ENCODE measurements around the gene CX3CR1. TPM values are rescaled to one million over a fixed set of nuclear protein-coding genes. Genes with fewer than 3 reads are reported as not detected.
"Not testable (repeated sequence)": the region's sequence is repeated elsewhere in the genome, so short reads cannot be mapped to it uniquely, and the experiment has no call there.

Gene CX3CR1
- 1 to 10 TPM in 1 of 4 donors, under 1 TPM in 1, not detected in 2; 0.06 to 3.7 TPM for polyA plus RNA-seq
- long read RNA-seq, donor 1, result 0 reads
- long read RNA-seq, donor 2, partial matches to known transcripts, result 0 of 1 reads
- long read RNA-seq, donor 2, other reads (novel, unspliced or antisense), result 0 of 1 reads
- long read RNA-seq, donor 3, partial matches to known transcripts, result 0 of 1 reads
- long read RNA-seq, donor 3, other reads (novel, unspliced or antisense), result 0 of 1 reads
- long read RNA-seq, donor 4, result 0 reads
- long read RNA-seq, donor 5, result 0 reads
- long read RNA-seq, donor 6, result 0 reads
- long read RNA-seq, donor 7, result 0 reads
- long read RNA-seq, donor 8, result 0 reads
- long read RNA-seq, donor 9, result 0 reads
- long read RNA-seq, donor 10, partial matches to known transcripts, result 7 of 8 reads
- long read RNA-seq, donor 10, other reads (novel, unspliced or antisense), result 0 of 8 reads

- Histone ChIP-seq H3K27me3 (ENCODE audit: control insufficient read depth in 3 of 3, insufficient read depth in 3 of 3, low read length in 3 of 3) (peaks cover 0 to 2% (median 0%) of the 10 kb centered on the region in 3 donors), H3K4me3 (ENCODE audit: low read depth in 1 of 3, low read length in 3 of 3) (no peak within 1 kb of the TSS), H3K27ac (ENCODE audit: low read depth in 1 of 3, low read length in 2 of 3) (no peak within 1 kb of the TSS), H3K36me3 (ENCODE audit: control insufficient read depth in 3 of 3, insufficient read depth in 2 of 3, low read depth in 1 of 3, low read length in 3 of 3) (no peaks in the 10 kb centered on the region), H3K9me3 (ENCODE audit: control insufficient read depth in 2 of 2, insufficient read depth in 1 of 2, low read depth in 1 of 2, low read length in 1 of 2) (no peaks in the 10 kb centered on the region), H3K4me1 (ENCODE audit: control insufficient read depth in 3 of 3, insufficient read depth in 2 of 3, low read depth in 1 of 3, low read length in 2 of 3) (no peaks in the 10 kb centered on the region)
- DNase-seq, result no peak
- FAIRE-seq, result no peak
- 48 to 53% (median 51%) methylated on average over 5 of the region's 5 CpGs for WGBS, 3 donors
Measured at GRCh38 chr3:39279745-39280517, at the start of gene CX3CR1. Gene CX3CR1 (minus strand): TSS chr3:39280036. CDS start chr3:39266509, 13,527 bp downstream.

- no peak for FAIRE-seq
- no peaks in the 10 kb centered on the region for H3K27me3 ChIP-seq (ENCODE audit: control insufficient read depth in 3 of 3, insufficient read depth in 3 of 3, low read length in 3 of 3)
Measured at GRCh38 chr3:39329493-39329892, 49.7 kb upstream of the CX3CR1 start, which contains the start of gene CCR8. Gene CCR8 (plus strand): TSS chr3:39329709. CDS start chr3:39332332, 2,623 bp downstream.

GRCh38 chr3:39327746-39328349 is 48.0 kb upstream of the CX3CR1 start:
- no peak overlapping the region for H3K27ac ChIP-seq (ENCODE audit: low read depth in 1 of 3, low read length in 2 of 3)
- DNase-seq (no peak), FAIRE-seq (no peak)
- H3K9me3 ChIP-seq (ENCODE audit: control insufficient read depth in 2 of 2, insufficient read depth in 1 of 2, low read depth in 1 of 2, low read length in 1 of 2), result no peaks in the 10 kb centered on the region
- H3K4me3 ChIP-seq (ENCODE audit: low read depth in 1 of 3, low read length in 3 of 3), result no peak overlapping the region
- H3K4me1 ChIP-seq (ENCODE audit: control insufficient read depth in 3 of 3, insufficient read depth in 2 of 3, low read depth in 1 of 3, low read length in 2 of 3), result no peaks in the 10 kb centered on the region
- no peaks in the 10 kb centered on the region for H3K36me3 ChIP-seq (ENCODE audit: control insufficient read depth in 3 of 3, insufficient read depth in 2 of 3, low read depth in 1 of 3, low read length in 3 of 3)
- H3K27me3 ChIP-seq (ENCODE audit: control insufficient read depth in 3 of 3, insufficient read depth in 3 of 3, low read length in 3 of 3), result no peaks in the 10 kb centered on the region
- WGBS, 3 donors, result 73 to 87% (median 80%) methylated on average over 4 of the region's 4 CpGs

More at GRCh38 chr3:39329493-39329892, 49.7 kb upstream of the CX3CR1 start, which contains the start of gene CCR8:
- DNase-seq, result no peak
- Histone ChIP-seq H3K9me3 (ENCODE audit: control insufficient read depth in 2 of 2, insufficient read depth in 1 of 2, low read depth in 1 of 2, low read length in 1 of 2) (no peaks in the 10 kb centered on the region), H3K4me3 (ENCODE audit: low read depth in 1 of 3, low read length in 3 of 3) (no peak within 1 kb of the TSS), H3K27ac (ENCODE audit: low read depth in 1 of 3, low read length in 2 of 3) (no peak within 1 kb of the TSS), H3K4me1 (ENCODE audit: control insufficient read depth in 3 of 3, insufficient read depth in 2 of 3, low read depth in 1 of 3, low read length in 2 of 3) (no peaks in the 10 kb centered on the region), H3K36me3 (ENCODE audit: control insufficient read depth in 3 of 3, insufficient read depth in 2 of 3, low read depth in 1 of 3, low read length in 3 of 3) (no peaks in the 10 kb centered on the region)
- WGBS, 3 donors, result 30 to 61% (median 47%) methylated on average over 1 of the region's 1 CpG

DNA sequence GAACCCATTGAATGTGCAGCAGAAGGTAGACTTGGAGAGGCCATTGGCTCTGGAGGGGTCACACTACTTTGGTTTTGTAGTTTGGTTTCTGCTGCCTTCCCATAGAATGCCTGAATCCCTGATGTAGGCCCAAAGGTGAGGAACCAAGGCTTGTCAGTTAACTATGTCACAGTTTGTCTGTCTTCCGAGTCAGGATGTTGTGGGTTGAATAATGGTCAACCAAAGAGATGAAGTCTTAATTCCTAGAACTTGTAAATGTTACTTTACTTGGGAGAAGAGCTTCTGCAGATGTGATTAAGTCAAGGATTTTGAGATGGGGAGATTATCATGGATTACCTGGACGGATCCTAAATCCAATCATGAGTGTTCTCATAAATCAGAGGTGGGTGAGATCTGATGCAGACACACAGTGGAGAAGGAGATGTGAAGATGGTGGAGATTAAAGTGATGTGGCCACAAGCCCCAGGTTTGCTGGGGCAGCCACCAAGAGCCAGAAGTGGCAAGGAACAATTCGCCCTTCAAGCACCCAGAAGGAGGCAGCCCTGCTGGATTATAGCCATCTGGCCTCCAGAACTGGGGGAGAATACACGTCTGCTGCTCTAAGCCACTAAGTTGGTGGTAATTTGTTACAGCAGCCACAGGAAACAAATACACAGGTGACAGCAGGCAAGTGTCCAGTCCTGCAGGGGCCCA is 47.4 kb upstream of the CX3CR1 start:
- H3K4me1 ChIP-seq (ENCODE audit: control insufficient read depth in 3 of 3, insufficient read depth in 2 of 3, low read depth in 1 of 3, low read length in 2 of 3), result no peaks in the 10 kb centered on the region
- DNase-seq (no peak), FAIRE-seq (no peak)
- no peak overlapping the region for H3K27ac ChIP-seq (ENCODE audit: low read depth in 1 of 3, low read length in 2 of 3)
- no peaks in the 10 kb centered on the region for H3K9me3 ChIP-seq (ENCODE audit: control insufficient read depth in 2 of 2, insufficient read depth in 1 of 2, low read depth in 1 of 2, low read length in 1 of 2)
- 79 to 87% (median 83%) methylated on average over 4 of the region's 4 CpGs for WGBS, 3 donors
- no peaks in the 10 kb centered on the region for H3K36me3 ChIP-seq (ENCODE audit: control insufficient read depth in 3 of 3, insufficient read depth in 2 of 3, low read depth in 1 of 3, low read length in 3 of 3)
- H3K4me3 ChIP-seq (ENCODE audit: low read depth in 1 of 3, low read length in 3 of 3), result no peak overlapping the region
- no peaks in the 10 kb centered on the region for H3K27me3 ChIP-seq (ENCODE audit: control insufficient read depth in 3 of 3, insufficient read depth in 3 of 3, low read length in 3 of 3)

DNA sequence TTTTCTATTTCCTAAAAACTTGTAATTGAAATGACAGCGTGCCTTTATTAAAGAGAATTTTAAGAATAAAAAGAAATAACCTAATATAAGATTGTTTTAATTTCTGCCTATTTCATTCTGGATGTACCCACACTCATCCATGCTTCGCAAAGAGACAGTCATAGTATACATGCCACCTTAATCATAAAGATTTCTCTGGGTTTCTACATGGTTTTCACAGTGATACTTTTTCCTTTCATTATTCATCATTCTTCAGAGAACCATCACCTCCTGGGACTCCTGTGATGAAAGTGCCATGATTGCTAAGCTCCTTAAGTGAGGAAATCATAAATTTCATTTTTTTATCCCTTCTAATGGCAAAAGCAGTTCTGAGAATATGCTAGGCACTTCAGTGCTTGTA is 45.4 kb upstream of the CX3CR1 start:
- H3K4me1 ChIP-seq (ENCODE audit: control insufficient read depth in 3 of 3, insufficient read depth in 2 of 3, low read depth in 1 of 3, low read length in 2 of 3), result no peaks in the 10 kb centered on the region
- no peaks in the 10 kb centered on the region for H3K27me3 ChIP-seq (ENCODE audit: control insufficient read depth in 3 of 3, insufficient read depth in 3 of 3, low read length in 3 of 3)
- no peak for FAIRE-seq
- H3K9me3 ChIP-seq (ENCODE audit: control insufficient read depth in 2 of 2, insufficient read depth in 1 of 2, low read depth in 1 of 2, low read length in 1 of 2), result no peaks in the 10 kb centered on the region
- WGBS, 3 donors, result 86 to 93% (median 93%) methylated on average over 2 of the region's 2 CpGs
- no peak overlapping the region for H3K4me3 ChIP-seq (ENCODE audit: low read depth in 1 of 3, low read length in 3 of 3)
- no peaks in the 10 kb centered on the region for H3K36me3 ChIP-seq (ENCODE audit: control insufficient read depth in 3 of 3, insufficient read depth in 2 of 3, low read depth in 1 of 3, low read length in 3 of 3)
- no peak overlapping the region for H3K27ac ChIP-seq (ENCODE audit: low read depth in 1 of 3, low read length in 2 of 3)
- no peak for DNase-seq

GRCh38 chr3:39323494-39323893 is 43.7 kb upstream of the CX3CR1 start:
- no peak for DNase-seq
- Histone ChIP-seq H3K9me3 (ENCODE audit: control insufficient read depth in 2 of 2, insufficient read depth in 1 of 2, low read depth in 1 of 2, low read length in 1 of 2) (no peaks in the 10 kb centered on the region), H3K4me1 (ENCODE audit: control insufficient read depth in 3 of 3, insufficient read depth in 2 of 3, low read depth in 1 of 3, low read length in 2 of 3) (no peaks in the 10 kb centered on the region), H3K36me3 (ENCODE audit: control insufficient read depth in 3 of 3, insufficient read depth in 2 of 3, low read depth in 1 of 3, low read length in 3 of 3) (no peaks in the 10 kb centered on the region), H3K4me3 (ENCODE audit: low read depth in 1 of 3, low read length in 3 of 3) (no peak overlapping the region), H3K27me3 (ENCODE audit: control insufficient read depth in 3 of 3, insufficient read depth in 3 of 3, low read length in 3 of 3) (no peaks in the 10 kb centered on the region), H3K27ac (ENCODE audit: low read depth in 1 of 3, low read length in 2 of 3) (no peak overlapping the region)
- FAIRE-seq, result no peak
- 79 to 100% (median 92%) methylated on average over 2 of the region's 2 CpGs for WGBS, 3 donors

DNA sequence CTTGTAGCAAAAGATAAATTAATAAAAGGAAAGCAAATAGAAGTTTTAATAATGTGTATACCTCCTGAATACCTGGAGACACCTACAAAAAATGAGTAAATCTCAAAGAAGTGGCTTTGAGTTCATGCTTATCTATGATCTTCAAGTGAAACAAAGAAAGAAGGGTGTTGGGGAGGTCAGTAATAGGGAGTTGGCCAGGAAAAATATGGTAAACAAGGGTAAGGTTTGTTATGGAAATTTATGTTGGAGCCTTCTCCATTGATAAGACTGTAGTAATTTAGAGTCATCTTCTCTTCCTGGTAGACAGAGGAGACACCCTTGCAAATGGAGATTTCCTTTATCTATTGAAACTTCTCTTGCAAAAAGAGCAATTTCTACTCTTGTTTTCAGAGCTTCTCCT is 43.1 kb upstream of the CX3CR1 start:
- Histone ChIP-seq H3K27ac (ENCODE audit: low read depth in 1 of 3, low read length in 2 of 3) (no peak overlapping the region), H3K4me1 (ENCODE audit: control insufficient read depth in 3 of 3, insufficient read depth in 2 of 3, low read depth in 1 of 3, low read length in 2 of 3) (no peaks in the 10 kb centered on the region), H3K9me3 (ENCODE audit: control insufficient read depth in 2 of 2, insufficient read depth in 1 of 2, low read depth in 1 of 2, low read length in 1 of 2) (no peaks in the 10 kb centered on the region), H3K36me3 (ENCODE audit: control insufficient read depth in 3 of 3, insufficient read depth in 2 of 3, low read depth in 1 of 3, low read length in 3 of 3) (no peaks in the 10 kb centered on the region), H3K4me3 (ENCODE audit: low read depth in 1 of 3, low read length in 3 of 3) (no peak overlapping the region), H3K27me3 (ENCODE audit: control insufficient read depth in 3 of 3, insufficient read depth in 3 of 3, low read length in 3 of 3) (no peaks in the 10 kb centered on the region)
- DNase-seq (no peak), FAIRE-seq (no peak)

GRCh38 chr3:39322209-39322715 is 42.4 kb upstream of the CX3CR1 start:
- WGBS, 3 donors, result 59 to 67% (median 64%) methylated on average over 3 of the region's 3 CpGs
- H3K27me3 ChIP-seq (ENCODE audit: control insufficient read depth in 3 of 3, insufficient read depth in 3 of 3, low read length in 3 of 3); DNase-seq; H3K9me3 ChIP-seq (ENCODE audit: control insufficient read depth in 2 of 2, insufficient read depth in 1 of 2, low read depth in 1 of 2, low read length in 1 of 2); H3K4me3 ChIP-seq (ENCODE audit: low read depth in 1 of 3, low read length in 3 of 3); H3K27ac ChIP-seq (ENCODE audit: low read depth in 1 of 3, low read length in 2 of 3); H3K36me3 ChIP-seq (ENCODE audit: control insufficient read depth in 3 of 3, insufficient read depth in 2 of 3, low read depth in 1 of 3, low read length in 3 of 3); FAIRE-seq; H3K4me1 ChIP-seq (ENCODE audit: control insufficient read depth in 3 of 3, insufficient read depth in 2 of 3, low read depth in 1 of 3, low read length in 2 of 3): not testable (repeated sequence)
